GM19035 (cell line): ENCODE results near the gene CIROP.
A peak's percentile ranks its signal among the peaks of the same experiment; 100 is the strongest.
"Not testable (repeated sequence)": the region's sequence is repeated elsewhere in the genome, so short reads cannot be mapped to it uniquely, and the experiment has no call there.

Experiments
- ATAC-seq: cut with Tn5 transposase; IDR thresholded peaks from one replicate; pipeline ENCODE4 v1.9.1; 2021; ENCODE audit not compliant: unreplicated experiment

Gene CIROP

GRCh38 chr14:23114120-23114458 lies 9.3 kb upstream of the CIROP start:
- ATAC-seq, result no peak

- no peak for ATAC-seq
Measured at GRCh38 chr14:23113431-23114119, 8.8 kb upstream of the CIROP start.

GRCh38 chr14:23112359-23113178 lies 7.8 kb upstream of the CIROP start:
- no peak for ATAC-seq

GRCh38 chr14:23110579-23111365 lies 6.0 kb upstream of the CIROP start:
- ATAC-seq, result no peak

- no peak for ATAC-seq
Measured at GRCh38 chr14:23109769-23110168, 5.0 kb upstream of the CIROP start.

GRCh38 chr14:23108169-23108568 lies 3.4 kb upstream of the CIROP start:
- ATAC-seq, result not testable (repeated sequence)

- not testable (repeated sequence) for ATAC-seq
Measured at GRCh38 chr14:23107620-23108019, 2.8 kb upstream of the CIROP start.

GRCh38 chr14:23106747-23107045 lies 1.9 kb upstream of the CIROP start:
- no peak for ATAC-seq

- no peak for ATAC-seq
Measured at GRCh38 chr14:23105348-23105824, 597 bp upstream of the CIROP start.

- no peak for ATAC-seq
Measured at GRCh38 chr14:23104070-23104590, 659 bp downstream of the CIROP start.

- ATAC-seq, result no peak
Measured at GRCh38 chr14:23103581-23103980, 1.2 kb downstream of the CIROP start.

GRCh38 chr14:23102801-23103200 lies 2.0 kb downstream of the CIROP start:
- ATAC-seq, result no peak

- no peak for ATAC-seq
Measured at GRCh38 chr14:23101986-23102625, 2.7 kb downstream of the CIROP start.

GRCh38 chr14:23101213-23101970 lies 3.4 kb downstream of the CIROP start:
- ATAC-seq, result no peak

GRCh38 chr14:23099212-23099861 lies 5.5 kb downstream of the CIROP start:
- ATAC-seq, result no peak

- ATAC-seq, result no peak
Measured at GRCh38 chr14:23097786-23098185, 7.0 kb downstream of the CIROP start.

- ATAC-seq, result peak; percentile 93
Measured at GRCh38 chr14:23095196-23096108, 9.3 kb downstream of the CIROP start, which contains the start of gene C14orf119. Gene C14orf119 (plus strand): TSS chr14:23095505. CDS start chr14:23097659, 2,154 bp downstream.

GRCh38 chr14:23094666-23095195 lies 10.1 kb downstream of the CIROP start, which contains the start of gene ACIN1:
Gene ACIN1 (minus strand): TSS chr14:23095136. CDS start chr14:23095112, 24 bp downstream.
- peak; percentile 39 for ATAC-seq
